ENCODE data around the gene LASP1. TPM values are rescaled to one million over a fixed set of nuclear protein-coding genes. Genes with fewer than 3 reads are reported as not detected.

The LASP1 gene
- total and polyA plus RNA-seq, 2 of the 8 experiments (the other 6 are each of a cell fraction or from before 2014, with no cell fraction given): 114 to 180 TPM

DNA sequence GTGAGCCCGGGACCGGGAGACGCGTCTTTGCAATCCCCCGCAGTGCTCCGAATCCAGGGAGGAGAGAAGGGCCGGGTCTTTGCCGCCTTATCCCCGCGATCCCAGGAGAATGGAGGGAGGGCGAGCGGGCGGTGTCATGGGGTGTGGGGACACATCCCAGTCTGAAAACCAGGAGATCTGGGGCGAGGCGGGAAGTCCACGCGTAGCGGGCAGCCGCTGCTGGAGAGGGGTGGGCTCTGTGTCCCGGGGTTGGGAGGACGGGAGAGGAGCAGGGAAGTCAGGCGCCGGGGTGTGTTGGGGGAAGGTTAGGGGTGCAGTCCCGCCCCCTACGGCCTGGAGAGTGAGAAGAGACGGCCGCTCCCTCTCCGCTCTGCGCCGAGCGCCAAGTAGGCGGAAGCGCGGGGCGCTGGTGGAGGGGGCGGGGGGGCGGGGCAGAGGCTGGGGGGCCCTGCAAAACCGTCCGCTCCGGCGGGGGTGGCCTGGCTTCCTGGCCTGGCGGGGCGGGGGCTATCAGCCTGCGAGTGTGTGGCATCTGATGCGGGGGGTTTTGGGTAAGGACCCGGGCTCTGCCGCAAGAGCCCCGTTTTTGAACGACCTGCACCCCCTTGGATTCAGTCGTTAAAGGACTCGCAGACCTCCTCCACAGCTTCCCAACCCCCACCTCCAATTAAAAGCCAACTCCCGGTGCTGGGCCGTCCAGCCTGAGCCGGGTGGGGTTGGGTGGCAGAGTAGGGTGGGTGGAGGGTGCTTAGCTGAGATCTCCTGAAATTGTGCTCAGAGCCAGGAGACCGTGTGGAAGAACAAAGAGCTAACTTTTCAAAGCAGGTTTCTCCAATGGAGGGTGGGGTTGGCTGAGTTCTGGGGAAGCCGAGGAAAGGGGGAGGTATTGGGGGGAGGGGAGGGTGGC is 654 bp downstream of the LASP1 start (continued):
- TF ChIP-seq CHD7 (IDR thresholded peaks at IDR 0.05; ENCODE audit: insufficient replicate concordance, low read length) (no peak), POLR2AphosphoS5 (IDR thresholded peaks at IDR 0.05; ENCODE audit: low read depth, low read length) (peak; percentile 44), EP300 (IDR thresholded peaks at IDR 0.05; ENCODE audit: borderline replicate concordance in 1 of 2, low read depth in 2 of 2, low read length in 2 of 2) (no peak), NANOG (IDR thresholded peaks at IDR 0.05; ENCODE audit: insufficient read depth, low read depth, low read length, poor library complexity, severe bottlenecking) (no peak), NRF1 (IDR thresholded peaks at IDR 0.05; ENCODE audit: low read depth, low read length) (no peak), CTBP2 (IDR thresholded peaks at IDR 0.05; ENCODE audit: borderline replicate concordance, insufficient read depth, insufficient read length, low read length) (no peak), RBBP5 (IDR thresholded peaks at IDR 0.05; ENCODE audit: borderline replicate concordance, low read depth, low read length) (no peak), SIN3A (conservative IDR thresholded peaks at IDR 0.05 in 1 of 2, IDR thresholded peaks at IDR 0.05 in 1 of 2; ENCODE audit: low read depth in 1 of 2, low read length in 2 of 2) (peak in 1 of 2 experiments; percentile 2; a peak in 1 of 4 replicates)

Measured in H1 (cell line).